ENCODE data around the gene CHST12. TPM values are rescaled to one million over a fixed set of nuclear protein-coding genes. Genes with fewer than 3 reads are reported as not detected.
A peak's percentile ranks its signal among the peaks of the same experiment; 100 is the strongest.

CHST12 gene
- total RNA-seq, 1 experiment from 2014 or later: 12.9 TPM

- Histone ChIP-seq H4K20me1 (ENCODE audit: low read length) (no peaks in the 10 kb centered on the region), H3F3A (ENCODE audit: low read length, unreplicated experiment) (no peaks in the 10 kb centered on the region), H3K27ac (ENCODE audit: low read length) (no peak overlapping the region), H3K27me3 (ENCODE audit: low read length) (no peaks in the 10 kb centered on the region), H3K9me3 (ENCODE audit: low read length) (no peaks in the 10 kb centered on the region), H3K79me2 (ENCODE audit: low read length) (no peaks in the 10 kb centered on the region), H3K4me2 (ENCODE audit: low read length) (no peak overlapping the region), H3K36me3 (ENCODE audit: low read depth, low read length) (no peaks in the 10 kb centered on the region), H3K4me3 (ENCODE audit: low read length) (no peak overlapping the region), H3K9ac (ENCODE audit: low read length) (no peak overlapping the region), H2AFZ (ENCODE audit: low read length) (no peak overlapping the region; the same call in 1 of the 2 replicates), H3K9me2 (replicated peaks; ENCODE audit: low read length) (no peaks in the 10 kb centered on the region), H3K4me1 (ENCODE audit: insufficient read depth, low read length) (no peaks in the 10 kb centered on the region)
- no TSS peak for BruUV-seq (replicated peaks)
- ChIA-PET POLR2A (ENCODE audit: unreplicated experiment) (interaction anchor here (0.6 to 1.1 kb wide), 2 partner anchors 9 to 12 kb away, joined by 5 to 8 read pairs; no protein-coding TSS in a partner anchor), CTCF (interaction anchor here (0.6 to 1.0 kb wide), 3 partner anchors 20 to 57 kb away, joined by 3 to 7 read pairs (median 4); no protein-coding TSS in a partner anchor)
- DNase-seq (no peak), ATAC-seq (peak; percentile 49)
- TF ChIP-seq CTCF (conservative IDR thresholded peaks at IDR 0.05; ENCODE audit: low read depth, low read length) (no peak), EZH2phosphoT487 (IDR thresholded peaks at IDR 0.05; ENCODE audit: borderline replicate concordance, low read length) (no peak), EZH2 (IDR thresholded peaks at IDR 0.05; ENCODE audit: low read length, unreplicated experiment) (no peak)
- intact Hi-C loops (cut with micrococcal nuclease): no loop called here
These were observed 8.6 kb downstream of the CHST12 start for GRCh38 chr7:2411815-2412586.

- no peaks in the 10 kb centered on the region for H3K27me3 ChIP-seq (ENCODE audit: low read length)
- intact Hi-C loops (cut with micrococcal nuclease): no loop called here
- H3K4me1 ChIP-seq (ENCODE audit: insufficient read depth, low read length): no peaks in the 10 kb centered on the region
- TF ChIP-seq EZH2 (IDR thresholded peaks at IDR 0.05; ENCODE audit: low read length, unreplicated experiment) (no peak), EZH2phosphoT487 (IDR thresholded peaks at IDR 0.05; ENCODE audit: borderline replicate concordance, low read length) (no peak), CTCF (conservative IDR thresholded peaks at IDR 0.05; ENCODE audit: low read depth, low read length) (no peak)
- no TSS peak for BruUV-seq (replicated peaks)
- H3K9ac ChIP-seq (ENCODE audit: low read length): no peak overlapping the region
- no peaks in the 10 kb centered on the region for H3K9me2 ChIP-seq (replicated peaks; ENCODE audit: low read length)
- H3K4me3 ChIP-seq (ENCODE audit: low read length): no peak overlapping the region
- ChIA-PET POLR2A (ENCODE audit: unreplicated experiment) (interaction anchor here (0.6 to 1.1 kb wide), 2 partner anchors 10 to 13 kb away, joined by 5 to 8 read pairs; no protein-coding TSS in a partner anchor), CTCF (interaction anchor here (0.6 to 1.0 kb wide), 4 partner anchors 19 to 194 kb away, joined by 3 to 7 read pairs (median 4); no protein-coding TSS in a partner anchor)
- H3K79me2 ChIP-seq (ENCODE audit: low read length): no peaks in the 10 kb centered on the region
- no peak overlapping the region for H3K27ac ChIP-seq (ENCODE audit: low read length)
- no peak for DNase-seq
- H3K36me3 ChIP-seq (ENCODE audit: low read depth, low read length): no peaks in the 10 kb centered on the region
- peak; percentile 22; the same call in 1 of the 2 replicates for ATAC-seq
- no peaks in the 10 kb centered on the region for H4K20me1 ChIP-seq (ENCODE audit: low read length)
- H3F3A ChIP-seq (ENCODE audit: low read length, unreplicated experiment): no peaks in the 10 kb centered on the region
- no peaks in the 10 kb centered on the region for H3K9me3 ChIP-seq (ENCODE audit: low read length)
- no peak overlapping the region for H3K4me2 ChIP-seq (ENCODE audit: low read length)
- H2AFZ ChIP-seq (ENCODE audit: low read length): no peak overlapping the region
These were observed 9.3 kb downstream of the CHST12 start for GRCh38 chr7:2412587-2413201.
